Inflammatory macrophage (primary cell): ENCODE data around the gene SMARCAD1.
"Not testable (repeated sequence)": the region's sequence is repeated elsewhere in the genome, so short reads cannot be mapped to it uniquely, and the experiment has no call there.

Experiments used
- DNase-seq, 2 donors: peaks; one replicate each; pipeline ENCODE4 v3.0.0-alpha.2; 2020 to 2022

Gene SMARCAD1

DNA sequence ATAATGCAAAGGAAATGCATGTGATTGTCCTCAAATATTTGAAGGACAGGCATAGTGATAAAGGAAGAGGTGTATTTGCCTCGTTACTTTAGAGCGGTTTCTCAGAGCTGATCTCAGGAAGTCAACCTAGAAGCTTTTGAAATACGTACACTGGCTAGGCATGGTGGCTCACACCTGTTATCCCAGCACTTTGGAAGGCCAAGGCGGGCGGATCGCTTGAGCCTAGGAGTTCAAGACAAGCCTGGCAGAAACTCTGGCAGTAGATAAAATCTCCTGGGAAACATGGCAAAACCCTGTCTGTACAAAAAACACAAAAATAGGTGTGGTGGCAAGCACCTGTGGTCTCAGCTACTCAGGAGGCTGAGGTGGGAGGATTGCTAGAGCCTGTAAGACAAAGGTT is 24.9 kb downstream of the SMARCAD1 start:
- no peak for DNase-seq

DNA sequence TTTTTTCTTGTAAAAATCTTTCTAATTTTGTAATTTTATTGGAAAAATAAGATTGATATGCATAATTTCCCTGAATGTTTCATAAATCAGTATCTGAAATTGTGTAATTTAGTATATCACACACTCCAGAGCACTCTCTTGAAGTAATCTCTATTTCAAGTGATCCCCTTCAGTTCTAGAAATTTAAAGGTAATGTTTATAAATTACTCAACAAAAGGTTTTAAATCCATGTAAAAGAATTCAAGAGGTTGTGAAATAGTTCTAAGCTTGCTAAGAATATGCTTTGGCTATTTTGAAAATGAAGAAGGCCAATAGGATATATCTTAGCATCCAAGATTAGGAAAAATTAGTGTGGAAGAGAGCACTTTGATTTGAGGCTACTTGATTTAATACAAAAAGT is 28.2 kb downstream of the SMARCAD1 start:
- DNase-seq: no peak

- no peak for DNase-seq
Measured at GRCh38 chr4:94237271-94237670, 29.6 kb downstream of the SMARCAD1 start.

GRCh38 chr4:94238160-94238559 is 30.5 kb downstream of the SMARCAD1 start:
- no peak for DNase-seq

GRCh38 chr4:94240384-94240783 is 32.7 kb downstream of the SMARCAD1 start:
- no peak for DNase-seq

DNA sequence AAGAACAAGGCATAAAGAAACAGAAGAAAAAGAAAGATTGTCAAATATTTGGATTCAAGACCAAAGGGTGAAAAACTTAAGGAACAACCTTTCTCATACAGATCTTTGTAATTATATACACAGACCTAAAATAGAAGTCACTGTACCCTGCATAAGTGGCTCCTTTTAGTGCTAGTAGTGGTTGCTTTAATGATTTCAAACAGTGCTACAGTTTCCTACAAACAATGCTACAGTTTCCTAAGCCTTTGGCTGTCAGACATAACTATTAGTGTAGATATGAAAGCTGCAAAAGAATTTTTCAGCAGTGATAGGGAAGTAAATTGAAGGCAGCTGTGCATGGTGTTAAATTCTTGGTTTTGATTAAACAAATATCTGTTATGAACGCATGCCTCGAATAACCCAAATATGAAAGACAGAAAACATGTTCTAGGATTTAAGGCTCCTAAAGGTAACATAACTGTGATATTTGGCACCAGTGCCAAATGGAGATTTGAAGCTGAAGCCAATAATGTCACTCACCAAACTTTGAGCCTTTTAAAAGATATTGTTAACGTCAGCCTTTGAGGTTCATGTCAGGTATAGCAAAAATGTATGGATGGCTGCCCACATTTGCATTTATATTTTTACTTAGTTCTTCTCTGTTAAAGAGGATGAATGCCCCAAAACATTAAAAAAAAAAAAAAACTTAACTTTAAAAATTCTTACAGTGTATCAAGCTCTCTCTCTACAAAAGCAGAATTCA is 36.6 kb downstream of the SMARCAD1 start:
- no peak for DNase-seq

DNA sequence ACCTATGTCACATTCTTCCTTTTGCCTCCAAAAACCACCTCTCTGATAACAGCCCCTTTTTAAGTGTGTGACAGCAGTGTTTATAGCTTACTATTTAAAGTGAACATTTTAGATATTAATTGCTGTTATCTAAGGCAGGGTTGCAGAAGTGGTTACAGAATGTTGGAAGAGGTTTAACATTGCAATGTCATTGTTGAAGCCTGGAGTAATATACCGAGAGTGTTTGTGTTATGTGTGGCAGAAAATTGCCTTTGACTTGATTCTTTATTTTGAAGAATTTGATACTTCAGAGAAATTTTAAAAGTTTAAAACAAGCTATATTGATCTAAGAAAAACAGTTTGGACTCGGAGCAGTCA is 37.1 kb downstream of the SMARCAD1 start:
- DNase-seq: no peak

DNA sequence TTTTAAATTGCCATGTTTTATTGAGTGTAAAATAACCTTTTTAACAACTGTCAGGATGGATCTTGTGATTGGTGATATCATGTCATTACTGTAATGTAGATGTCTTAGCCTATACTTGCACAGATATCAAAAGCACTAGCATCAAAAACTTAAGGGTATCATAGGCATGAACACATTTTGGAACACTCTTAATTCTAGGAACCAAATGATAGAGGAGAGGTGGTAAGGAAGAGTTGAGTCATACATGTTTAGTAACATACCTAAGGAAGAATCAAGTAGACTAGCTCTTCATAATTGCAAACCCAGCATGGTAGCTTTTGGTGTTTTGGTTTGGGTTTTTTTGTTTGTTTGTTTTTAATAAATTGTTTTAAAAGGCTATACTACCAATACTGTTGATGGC is 43.4 kb downstream of the SMARCAD1 start:
- no peak for DNase-seq

GRCh38 chr4:94253036-94253435 is 45.4 kb downstream of the SMARCAD1 start:
- no peak for DNase-seq

- DNase-seq: no peak
Measured at GRCh38 chr4:94256144-94256783, 48.6 kb downstream of the SMARCAD1 start.

DNA sequence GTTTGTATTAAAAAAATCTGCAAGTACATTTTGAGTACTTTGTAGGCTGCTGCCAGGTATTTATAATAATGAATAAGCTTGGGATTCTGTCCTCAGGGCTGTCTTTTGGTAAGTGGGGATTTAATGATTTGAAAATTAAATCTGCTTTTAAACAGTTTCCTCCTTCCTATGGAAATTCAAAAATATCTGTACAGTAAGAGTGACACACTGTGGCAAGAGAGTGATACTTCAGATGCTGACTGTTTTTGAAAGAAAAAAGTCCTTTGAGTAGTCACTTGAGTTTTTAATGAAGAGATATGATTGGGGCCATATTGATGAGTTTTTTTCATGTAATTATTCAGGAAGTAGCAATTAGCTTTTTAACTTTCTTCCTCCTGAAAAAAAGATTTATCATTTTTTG is 49.2 kb downstream of the SMARCAD1 start:
- DNase-seq: no peak

GRCh38 chr4:94262163-94263016 is 54.7 kb downstream of the SMARCAD1 start:
- DNase-seq: no peak

- DNase-seq: no peak
Measured at GRCh38 chr4:94267037-94267436, 59.4 kb downstream of the SMARCAD1 start.

- no peak for DNase-seq
Measured at GRCh38 chr4:94271248-94271647, 63.6 kb downstream of the SMARCAD1 start.

DNA sequence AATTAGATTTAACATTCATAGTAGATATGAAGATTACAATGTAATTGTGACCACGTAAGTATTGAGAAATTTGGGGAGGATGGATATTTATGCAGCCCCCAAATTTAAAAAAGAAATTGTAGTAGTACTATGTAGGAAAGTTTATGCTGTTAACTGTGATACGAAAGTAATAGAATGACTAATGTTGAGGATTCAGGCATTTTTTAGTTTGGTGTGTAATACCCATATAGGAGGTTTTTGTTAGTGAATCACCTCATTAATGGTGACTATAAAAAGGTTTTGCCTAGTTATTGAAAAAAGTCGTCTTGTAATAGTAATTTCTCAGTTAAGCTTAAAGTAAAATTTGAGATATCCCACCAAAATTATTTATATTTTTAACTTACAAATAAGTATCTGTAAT is 67.2 kb downstream of the SMARCAD1 start:
- no peak for DNase-seq

GRCh38 chr4:94276204-94276603 is 68.5 kb downstream of the SMARCAD1 start:
- no peak for DNase-seq

GRCh38 chr4:94277534-94277933 is 69.9 kb downstream of the SMARCAD1 start:
- no peak for DNase-seq

GRCh38 chr4:94278781-94279180 is 71.1 kb downstream of the SMARCAD1 start:
- DNase-seq: no peak

- no peak for DNase-seq
Measured at GRCh38 chr4:94284889-94285288, 77.2 kb downstream of the SMARCAD1 start.

- DNase-seq: no peak
Measured at GRCh38 chr4:94285666-94286065, 78.0 kb downstream of the SMARCAD1 start.

DNA sequence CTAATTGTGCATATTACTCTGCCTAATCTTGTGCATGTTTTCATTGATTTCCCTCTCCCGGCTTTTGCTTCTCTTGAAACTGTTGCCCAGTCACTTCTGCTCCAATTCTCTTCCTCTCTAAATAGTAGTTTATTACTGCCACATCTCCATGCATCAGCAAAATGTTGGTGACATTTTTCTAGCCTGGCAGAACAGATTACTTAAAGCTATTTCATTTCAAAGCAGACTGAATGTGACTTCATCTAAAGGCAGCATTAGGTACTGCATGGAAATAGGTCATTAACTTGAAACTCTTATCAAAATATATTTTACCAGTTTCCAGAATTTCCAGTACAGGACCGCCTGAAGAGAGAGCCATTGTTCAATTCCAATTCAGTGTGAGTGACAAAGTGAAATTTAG is 82.6 kb downstream of the SMARCAD1 start:
- no peak for DNase-seq

- DNase-seq: not testable (repeated sequence)
Measured at GRCh38 chr4:94293981-94294380, 86.3 kb downstream of the SMARCAD1 start.

GRCh38 chr4:94295473-94295872 is 87.8 kb downstream of the SMARCAD1 start:
- DNase-seq: not testable (repeated sequence)
